Sigmoid colon (tissue), 4 donors: ENCODE measurements around the gene COL2A1.

Experiments
- CTCF ChIP-seq, 4 experiments: fragments of 450-650 bp in 3 of 4; fragments of 200-600 bp in 1 of 4; IDR thresholded peaks; one replicate each; pipeline ENCODE4 v1.5.1; 2016 to 2019; ENCODE audit warnings: antibody characterized with exemption in 4 of 4, mild to moderate bottlenecking in 3 of 4, moderate library complexity in 2 of 4
- EP300 ChIP-seq, 4 donors: sonication (generic); formaldehyde crosslinking; IDR thresholded peaks; one replicate each; pipeline ENCODE4 v1.6.1; 2017; ENCODE audit warnings: antibody characterized with exemption in 4 of 4
- POLR2A ChIP-seq, 2 donors: fragments of 450-650 bp; IDR thresholded peaks; one replicate each; pipeline ENCODE4 v1.6.1; 2016; ENCODE audit warnings: antibody characterized with exemption in 2 of 2, mild to moderate bottlenecking in 2 of 2, moderate library complexity in 2 of 2
- POLR2AphosphoS5 ChIP-seq, 4 donors: sonication (generic); formaldehyde crosslinking; IDR thresholded peaks; one replicate each; pipeline ENCODE4 v1.6.1; 2017; ENCODE audit warnings: antibody characterized with exemption in 4 of 4

GRCh38 chr12:47991106-47992061 is 12.9 kb downstream of the COL2A1 start:
- TF ChIP-seq POLR2A (IDR thresholded peaks at IDR 0.05) = no peak
- no peak for TF ChIP-seq CTCF (IDR thresholded peaks at IDR 0.05)
- no peak for TF ChIP-seq POLR2AphosphoS5 (IDR thresholded peaks at IDR 0.05)
- TF ChIP-seq EP300 (IDR thresholded peaks at IDR 0.05) = no peak
